SIG-M5 (cell line): Measurements from ENCODE around the gene FILIP1L.

Experiments used
- DNase-seq: peaks from one replicate; lab custom pipeline; 2025; lab: John Stamatoyannopoulos, UW

FILIP1L gene

GRCh38 chr3:99951701-99952100 is 162.6 kb downstream of the FILIP1L start:
- no peak for DNase-seq

- DNase-seq = no peak
Observed at GRCh38 chr3:99950921-99951320, 163.4 kb downstream of the FILIP1L start.

GRCh38 chr3:99949956-99950670 is 164.2 kb downstream of the FILIP1L start:
- DNase-seq = no peak

DNA sequence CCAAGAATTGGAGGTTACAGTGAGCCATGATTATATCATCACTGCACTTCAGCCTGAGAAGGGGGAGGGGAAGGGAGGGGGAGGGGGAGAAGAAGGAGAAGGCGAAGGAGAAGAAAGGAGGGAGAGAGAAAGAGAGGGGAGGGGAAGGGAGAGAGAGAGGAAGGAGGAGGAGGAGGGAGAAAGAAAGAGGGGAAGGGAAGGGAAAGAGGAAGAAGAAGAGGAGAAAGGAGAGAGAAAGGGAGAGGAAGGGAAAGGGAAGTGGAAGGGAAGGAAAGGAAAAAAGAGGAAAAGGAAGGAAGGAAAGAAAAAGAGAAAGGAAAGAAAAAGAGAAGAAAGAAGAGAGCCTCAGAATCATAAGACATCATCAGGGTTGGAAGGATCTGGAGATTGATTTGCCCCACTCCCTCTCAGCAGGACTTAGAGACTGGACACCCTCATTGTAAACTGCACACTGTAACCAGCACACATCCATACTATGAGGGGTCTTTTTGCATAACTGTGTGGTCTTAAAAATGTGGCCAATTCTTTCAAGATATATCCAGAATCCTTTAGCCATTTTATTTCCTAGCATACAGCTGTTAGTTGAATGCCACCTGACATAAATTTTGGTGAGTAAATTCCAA is 165.7 kb downstream of the FILIP1L start:
- no peak for DNase-seq

GRCh38 chr3:99947356-99947755 is 166.9 kb downstream of the FILIP1L start:
- no peak for DNase-seq

- no peak for DNase-seq
Observed at GRCh38 chr3:99945328-99945995, 168.8 kb downstream of the FILIP1L start.

- no peak for DNase-seq
Observed at GRCh38 chr3:99943931-99944761, 170.2 kb downstream of the FILIP1L start.

DNA sequence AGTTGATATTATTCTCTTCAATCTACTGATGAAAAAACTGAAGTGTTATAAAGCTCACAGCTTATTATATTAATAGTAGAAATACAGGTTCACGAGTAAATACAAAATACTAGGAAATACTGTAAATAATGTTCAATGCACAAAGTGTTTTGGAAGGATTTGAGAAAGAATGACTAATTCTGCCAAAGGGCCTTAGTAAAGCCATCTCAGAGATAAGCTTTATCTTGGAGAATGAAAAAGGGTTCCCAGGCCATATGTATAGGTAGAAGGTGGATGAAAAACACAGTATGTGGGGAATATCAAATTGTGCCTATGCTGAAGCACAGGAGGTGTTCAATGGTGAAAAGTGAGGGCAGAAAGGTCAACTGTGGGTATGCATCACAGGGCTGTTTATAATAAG is 173.1 kb downstream of the FILIP1L start:
- DNase-seq = no peak

DNA sequence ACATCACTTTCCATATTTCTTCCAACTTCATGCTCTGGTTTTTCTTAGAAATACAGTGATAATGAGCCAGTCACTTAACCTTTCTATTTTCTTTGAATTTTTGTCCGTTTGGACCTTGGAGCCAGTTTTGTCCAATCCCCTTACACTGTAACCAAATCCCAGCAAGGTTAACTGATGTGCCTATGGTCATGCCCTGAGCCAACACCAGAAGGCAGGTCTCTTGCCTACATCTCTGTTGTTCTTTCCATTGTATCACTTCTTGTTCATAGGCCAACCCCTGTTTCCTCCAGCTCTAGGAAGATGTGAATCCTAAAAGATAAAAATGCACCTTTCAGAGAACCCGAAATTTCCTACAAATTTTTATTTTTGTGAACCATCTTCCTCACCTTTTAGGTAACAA is 174.0 kb downstream of the FILIP1L start:
- DNase-seq = no peak

- DNase-seq = no peak
Observed at GRCh38 chr3:99939876-99940275, 174.4 kb downstream of the FILIP1L start.

DNA sequence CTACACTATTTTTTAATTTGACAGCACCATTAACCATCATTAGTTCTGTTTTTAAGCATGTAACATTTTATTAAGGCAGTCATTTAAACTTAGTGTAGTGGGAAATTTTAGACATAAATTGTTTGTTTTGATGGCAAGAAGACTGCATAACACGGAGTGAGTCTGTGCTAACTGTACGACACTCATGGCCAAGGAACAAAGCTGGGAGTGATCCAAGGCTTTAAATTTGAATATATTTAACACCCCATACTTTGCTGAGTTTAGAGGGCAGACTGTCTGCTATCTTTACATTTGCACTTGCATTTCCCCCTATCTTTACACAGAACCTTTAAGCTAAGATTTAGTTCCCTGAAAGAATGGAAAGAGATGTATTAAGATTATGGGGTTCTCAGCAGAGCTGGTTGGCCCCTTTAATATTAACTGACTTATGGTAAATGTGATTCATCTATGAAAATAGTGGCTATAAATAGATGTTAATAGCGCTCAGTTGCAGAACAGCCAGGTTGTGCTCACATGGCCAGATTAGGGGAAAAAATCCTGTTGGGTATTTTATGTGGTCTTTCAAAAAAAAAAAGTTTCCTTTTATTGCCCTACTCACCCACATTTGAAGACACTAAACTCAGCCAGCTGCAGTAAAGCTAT is 175.9 kb downstream of the FILIP1L start:
- no peak for DNase-seq

DNA sequence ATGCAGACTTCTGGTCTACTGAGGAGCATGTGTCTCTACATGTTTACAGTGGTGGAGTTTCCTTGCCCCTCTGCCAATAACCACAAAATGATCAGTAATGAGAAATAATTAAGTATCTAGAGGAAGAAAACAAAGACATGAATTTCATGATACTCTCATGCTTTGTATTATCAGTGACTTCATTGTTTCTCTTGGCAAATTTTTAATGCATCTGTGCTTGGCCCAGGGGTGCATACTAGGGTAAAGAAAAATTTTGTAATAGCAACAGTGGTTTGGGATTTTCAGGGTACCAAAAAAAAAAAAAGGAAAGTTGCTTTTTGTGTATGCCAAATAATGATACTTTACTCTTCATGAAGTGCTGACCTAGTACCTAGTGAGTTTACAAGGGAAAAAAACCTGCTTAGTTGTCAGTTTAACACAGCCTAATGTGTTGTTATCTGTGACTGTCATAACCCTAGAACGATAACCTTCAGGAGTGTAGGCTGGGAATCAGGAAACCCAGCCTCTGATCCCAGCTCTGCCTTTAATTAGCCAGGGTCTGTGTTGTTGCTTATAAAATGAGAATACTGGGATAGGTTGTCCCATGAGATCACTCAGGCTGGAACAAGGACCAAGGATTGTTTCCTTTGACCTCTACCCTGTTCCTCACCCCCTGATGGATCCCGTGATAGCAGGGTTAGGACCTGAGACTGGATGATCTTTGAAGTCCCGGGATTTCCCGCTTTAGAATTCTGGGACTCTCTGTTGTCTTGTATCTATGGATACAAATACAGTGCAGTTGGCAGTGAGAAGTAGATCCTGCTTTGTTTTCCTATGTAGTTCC is 179.1 kb downstream of the FILIP1L start:
- no peak for DNase-seq

DNA sequence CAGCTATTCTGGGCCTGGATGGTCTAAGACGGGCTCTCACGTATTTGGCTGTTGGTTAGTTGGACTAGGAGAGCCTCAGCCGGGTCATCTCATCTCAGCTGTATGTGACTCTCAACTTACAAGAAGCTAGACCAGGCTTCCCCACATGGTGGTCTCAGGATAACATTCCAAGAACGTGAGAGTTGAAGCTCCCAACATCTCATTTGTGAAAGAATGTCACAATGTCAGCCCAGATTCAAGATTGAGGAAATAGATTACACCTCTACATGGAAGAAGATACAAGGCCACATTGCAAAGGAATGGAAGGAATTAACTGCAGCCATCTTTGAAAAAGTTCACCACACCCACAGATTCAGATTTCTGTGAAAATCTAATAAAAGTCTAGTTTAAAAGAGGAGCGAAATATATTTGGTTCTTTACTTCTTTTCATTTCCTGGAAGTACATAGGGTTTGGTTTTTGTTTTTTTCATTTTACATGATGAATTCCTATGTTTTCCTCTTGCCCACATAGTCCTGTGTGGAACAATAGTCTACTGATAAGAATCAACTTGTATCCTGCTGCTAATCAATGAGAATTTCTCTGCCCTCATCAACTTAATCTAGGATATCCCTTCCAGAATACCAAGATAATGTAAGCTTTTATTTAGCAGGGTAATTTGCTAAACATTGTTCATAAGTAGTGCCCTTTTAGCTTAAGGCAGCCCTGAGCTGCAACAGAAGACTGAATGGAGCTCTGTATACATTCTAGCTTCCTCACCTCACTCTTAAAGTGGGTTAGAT is 180.1 kb downstream of the FILIP1L start:
- no peak for DNase-seq

DNA sequence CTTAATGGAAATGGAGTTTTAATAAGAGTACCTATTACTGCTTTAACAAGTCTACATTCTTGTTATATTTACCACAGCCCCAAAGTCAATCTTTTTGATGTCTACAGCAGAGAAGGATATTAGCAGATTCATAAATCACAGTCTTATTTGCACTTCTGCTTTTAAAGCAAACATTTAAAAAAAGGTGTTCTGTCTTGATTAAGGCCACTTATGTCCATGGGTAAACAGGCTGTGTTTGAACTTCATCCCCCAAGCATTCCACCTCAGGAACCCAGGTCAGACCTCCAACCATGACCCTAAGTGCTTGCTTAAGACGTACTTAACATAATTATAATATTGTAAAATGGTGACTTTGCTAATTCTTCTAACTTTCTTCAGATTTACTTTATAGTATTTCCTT is 183.2 kb downstream of the FILIP1L start:
- DNase-seq = no peak

- no peak for DNase-seq
Observed at GRCh38 chr3:99929745-99930139, 184.6 kb downstream of the FILIP1L start.

DNA sequence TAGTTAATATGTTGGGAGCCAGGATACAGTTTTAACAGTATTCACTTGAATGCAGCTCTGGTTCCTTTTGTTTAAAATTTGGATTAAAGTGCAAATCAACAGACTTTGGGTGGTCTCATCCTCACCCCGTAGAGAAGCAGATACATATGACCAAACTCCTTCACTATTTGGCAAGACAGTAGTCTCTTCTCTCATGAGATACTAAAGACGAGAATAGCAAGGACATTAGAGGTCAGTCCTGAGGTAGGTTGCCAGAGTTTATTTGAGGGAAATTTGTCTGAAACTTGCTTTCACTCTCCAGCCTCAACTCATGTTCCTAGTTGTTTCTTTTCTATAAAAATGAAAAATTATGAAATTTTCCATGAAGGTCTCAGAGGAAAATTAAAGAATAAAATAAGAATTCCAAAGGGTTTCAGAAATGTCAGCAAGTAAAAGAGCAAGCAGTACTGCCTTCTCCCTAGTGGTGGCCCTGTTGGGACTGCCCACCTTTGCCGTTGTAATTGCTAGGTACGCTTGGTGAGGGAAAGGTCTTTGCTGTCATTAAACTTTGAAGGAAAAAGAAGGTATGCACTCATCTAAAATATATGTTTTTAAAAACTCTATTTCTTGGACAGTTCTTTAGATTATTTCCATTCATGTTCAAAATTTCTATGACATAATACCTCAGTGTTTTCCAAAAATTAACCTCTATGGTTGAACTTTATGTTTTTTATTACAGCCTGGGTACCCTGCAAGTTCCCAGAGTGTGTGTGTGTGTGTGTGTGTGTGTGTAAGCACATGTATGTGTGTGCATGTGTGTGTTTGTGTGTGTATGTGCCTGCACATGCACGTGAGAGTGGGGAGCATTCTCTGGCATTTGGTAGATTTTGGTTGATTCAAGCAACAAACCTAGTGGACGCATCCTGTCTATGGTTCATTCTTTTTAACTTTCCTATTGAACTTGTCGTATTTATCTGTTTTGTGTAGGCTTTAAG is 185.2 kb downstream of the FILIP1L start:
- no peak for DNase-seq

DNA sequence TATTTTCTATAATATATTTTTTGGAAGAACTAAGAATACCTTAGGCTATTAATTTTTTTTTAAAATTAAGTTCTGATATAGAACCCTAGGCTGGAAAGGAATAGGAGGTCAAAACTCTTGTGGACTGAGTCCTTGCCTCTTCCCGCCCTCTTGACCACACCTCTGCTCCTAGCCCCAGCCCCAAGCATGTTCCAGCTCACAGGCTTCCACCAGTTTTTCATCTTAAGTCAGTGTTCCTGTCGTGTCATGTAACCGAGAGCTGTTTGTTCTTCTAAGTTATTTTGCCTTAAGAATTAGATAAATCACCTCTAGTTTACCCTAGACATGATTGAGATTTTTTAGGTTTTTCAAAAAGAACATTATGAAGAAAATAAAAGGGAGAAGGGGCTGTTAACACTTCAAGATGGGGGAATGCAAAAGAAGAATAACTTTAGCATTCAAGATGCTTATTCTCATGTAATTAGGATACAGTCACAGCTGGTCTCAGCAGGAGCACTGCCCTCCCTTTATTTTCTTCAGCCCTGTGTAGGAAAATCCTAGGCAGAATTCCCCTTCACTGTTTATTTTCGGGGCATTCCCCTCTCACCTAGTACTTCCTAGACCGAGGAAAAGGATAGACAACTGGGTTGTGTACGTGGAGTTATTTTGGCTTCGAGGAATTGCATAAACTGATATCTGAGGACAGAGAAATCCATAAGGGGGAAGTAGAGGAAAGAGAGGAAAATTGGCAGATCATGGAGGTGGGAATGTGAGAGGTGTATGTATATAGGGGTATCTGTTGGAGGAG is 186.4 kb downstream of the FILIP1L start:
- no peak for DNase-seq

DNA sequence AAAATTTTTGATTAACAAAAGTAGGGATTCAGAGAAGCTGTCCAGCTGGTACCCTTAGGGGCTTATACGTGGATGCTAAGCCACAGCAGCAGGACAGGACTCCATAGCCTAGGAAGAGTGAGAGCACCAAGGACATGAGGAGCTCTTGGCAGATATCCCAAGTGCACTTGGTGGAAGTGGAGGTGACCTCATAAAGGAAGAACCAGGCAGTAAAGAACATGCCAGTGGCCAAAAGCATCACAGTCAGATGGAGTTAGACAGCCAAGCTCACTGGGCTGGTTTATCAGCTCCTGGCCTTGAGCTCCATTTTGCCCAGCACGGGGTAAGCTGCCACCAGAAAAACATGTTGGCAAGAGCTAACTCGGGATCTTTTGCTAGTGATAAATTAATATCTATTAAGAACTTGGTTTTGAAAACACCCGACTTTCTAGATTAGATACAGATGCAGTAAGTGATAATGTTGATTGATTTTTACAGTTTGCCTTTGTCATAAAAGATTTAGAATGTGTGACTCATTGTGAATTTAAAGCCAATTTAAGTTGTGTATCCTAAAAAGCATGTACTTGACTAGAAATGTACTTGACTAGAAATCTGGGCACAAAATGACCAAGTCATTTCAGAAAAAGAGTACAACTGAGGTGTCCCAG is 188.6 kb downstream of the FILIP1L start:
- DNase-seq = no peak
